PFSK-1 (cell line): ENCODE measurements around the gene PHLDA3. TPM values are rescaled to one million over a fixed set of nuclear protein-coding genes. Genes with fewer than 3 reads are reported as not detected.

ENCODE experiments used
- FOXP2 ChIP-seq: optimal IDR thresholded peaks from 2 replicates; pipeline ENCODE3; 2011; ENCODE audit warnings: borderline replicate concordance, control low read depth, inconsistent platforms; ENCODE audit not compliant: insufficient read depth; ENCODE audit errors: extremely low read length, extremely low read depth
- POLR2AphosphoS5 ChIP-seq: IDR thresholded peaks from 2 replicates; pipeline ENCODE4 v1.6.1; 2012; ENCODE audit warnings: low read depth, mild to moderate bottlenecking, control low read depth, low read length, moderate library complexity
- SIN3A ChIP-seq: IDR thresholded peaks from 2 replicates; pipeline ENCODE4 v1.6.1; 2012; ENCODE audit warnings: mild to moderate bottlenecking, low read length, moderate library complexity, borderline replicate concordance; ENCODE audit not compliant: insufficient read depth
- TAF1 ChIP-seq: IDR thresholded peaks from 2 replicates; pipeline ENCODE4 v1.6.1; 2012; ENCODE audit warnings: low read length, control low read depth, borderline replicate concordance; ENCODE audit not compliant: insufficient read depth
- polyA plus RNA-seq: library from polyadenylated mRNA; unstranded; fragments of >200 nt; gene quantifications from one replicate; pipeline ENCODE4 v1.2.1, GENCODE V29; 2012; ENCODE audit warnings: low read depth, missing spikeins; ENCODE audit not compliant: insufficient read length
- TF ChIP-seq, protein P1 (sequence below), 2 experiments: IDR thresholded peaks; 2 replicates each; pipeline versions ENCODE4 v1.6.1 to v1.8.0; 2011 to 2012; ENCODE audit warnings: low read depth in 2 of 2, low read length in 2 of 2, control low read depth in 1 of 2, inconsistent platforms in 1 of 2, mild to moderate bottlenecking in 1 of 2, moderate library complexity in 1 of 2; ENCODE audit not compliant: insufficient read depth in 1 of 2

PHLDA3 gene
- 0.55 TPM for polyA plus RNA-seq

GRCh38 chr1:201468844-201469644 is at the start of gene PHLDA3:
TSS of gene PHLDA3 (minus strand) at chr1:201469188. CDS start at chr1:201468786, 402 bp downstream.
- TF ChIP-seq, protein P1, sequence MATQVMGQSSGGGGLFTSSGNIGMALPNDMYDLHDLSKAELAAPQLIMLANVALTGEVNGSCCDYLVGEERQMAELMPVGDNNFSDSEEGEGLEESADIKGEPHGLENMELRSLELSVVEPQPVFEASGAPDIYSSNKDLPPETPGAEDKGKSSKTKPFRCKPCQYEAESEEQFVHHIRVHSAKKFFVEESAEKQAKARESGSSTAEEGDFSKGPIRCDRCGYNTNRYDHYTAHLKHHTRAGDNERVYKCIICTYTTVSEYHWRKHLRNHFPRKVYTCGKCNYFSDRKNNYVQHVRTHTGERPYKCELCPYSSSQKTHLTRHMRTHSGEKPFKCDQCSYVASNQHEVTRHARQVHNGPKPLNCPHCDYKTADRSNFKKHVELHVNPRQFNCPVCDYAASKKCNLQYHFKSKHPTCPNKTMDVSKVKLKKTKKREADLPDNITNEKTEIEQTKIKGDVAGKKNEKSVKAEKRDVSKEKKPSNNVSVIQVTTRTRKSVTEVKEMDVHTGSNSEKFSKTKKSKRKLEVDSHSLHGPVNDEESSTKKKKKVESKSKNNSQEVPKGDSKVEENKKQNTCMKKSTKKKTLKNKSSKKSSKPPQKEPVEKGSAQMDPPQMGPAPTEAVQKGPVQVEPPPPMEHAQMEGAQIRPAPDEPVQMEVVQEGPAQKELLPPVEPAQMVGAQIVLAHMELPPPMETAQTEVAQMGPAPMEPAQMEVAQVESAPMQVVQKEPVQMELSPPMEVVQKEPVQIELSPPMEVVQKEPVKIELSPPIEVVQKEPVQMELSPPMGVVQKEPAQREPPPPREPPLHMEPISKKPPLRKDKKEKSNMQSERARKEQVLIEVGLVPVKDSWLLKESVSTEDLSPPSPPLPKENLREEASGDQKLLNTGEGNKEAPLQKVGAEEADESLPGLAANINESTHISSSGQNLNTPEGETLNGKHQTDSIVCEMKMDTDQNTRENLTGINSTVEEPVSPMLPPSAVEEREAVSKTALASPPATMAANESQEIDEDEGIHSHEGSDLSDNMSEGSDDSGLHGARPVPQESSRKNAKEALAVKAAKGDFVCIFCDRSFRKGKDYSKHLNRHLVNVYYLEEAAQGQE (IDR thresholded peaks at IDR 0.05; ENCODE audit: insufficient read depth in 1 of 2, low read depth in 2 of 2, low read length in 2 of 2) = no peak
- TF ChIP-seq TAF1 (no peak), FOXP2 (no peak), SIN3A (no peak), POLR2AphosphoS5 (no peak)

DNA sequence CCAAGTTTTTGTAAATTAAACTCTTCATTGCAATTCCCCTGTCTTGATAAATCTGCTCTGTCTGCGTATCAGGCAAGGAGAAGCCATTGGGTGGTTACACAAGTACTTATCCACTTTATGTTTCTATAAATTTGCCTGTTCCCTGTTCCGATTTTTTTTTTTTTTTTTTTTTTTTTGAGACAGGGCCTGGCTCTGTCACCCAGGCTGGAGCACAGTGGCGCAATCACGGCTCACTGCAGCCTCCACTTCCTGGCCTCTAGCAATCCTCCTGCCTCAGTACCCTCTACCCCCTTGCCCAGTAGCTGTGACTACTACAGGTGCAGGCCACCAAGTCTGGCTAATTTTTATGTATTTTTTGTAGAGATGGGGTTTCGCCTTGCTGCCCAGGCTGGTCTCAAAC is 49.1 kb upstream of the PHLDA3 start:
- no peak for TF ChIP-seq FOXP2
- no peak for TF ChIP-seq SIN3A
- TF ChIP-seq TAF1 = no peak
- TF ChIP-seq, protein P1 (IDR thresholded peaks at IDR 0.05; ENCODE audit: insufficient read depth in 1 of 2, low read depth in 2 of 2, low read length in 2 of 2) = no peak
- TF ChIP-seq POLR2AphosphoS5 = no peak

- TF ChIP-seq FOXP2 (no peak), TAF1 (no peak), SIN3A (no peak), POLR2AphosphoS5 (no peak)
- TF ChIP-seq, protein P1 (IDR thresholded peaks at IDR 0.05; ENCODE audit: insufficient read depth in 1 of 2, low read depth in 2 of 2, low read length in 2 of 2) = no peak
Measured at GRCh38 chr1:201517631-201518030, 48.6 kb upstream of the PHLDA3 start.

DNA sequence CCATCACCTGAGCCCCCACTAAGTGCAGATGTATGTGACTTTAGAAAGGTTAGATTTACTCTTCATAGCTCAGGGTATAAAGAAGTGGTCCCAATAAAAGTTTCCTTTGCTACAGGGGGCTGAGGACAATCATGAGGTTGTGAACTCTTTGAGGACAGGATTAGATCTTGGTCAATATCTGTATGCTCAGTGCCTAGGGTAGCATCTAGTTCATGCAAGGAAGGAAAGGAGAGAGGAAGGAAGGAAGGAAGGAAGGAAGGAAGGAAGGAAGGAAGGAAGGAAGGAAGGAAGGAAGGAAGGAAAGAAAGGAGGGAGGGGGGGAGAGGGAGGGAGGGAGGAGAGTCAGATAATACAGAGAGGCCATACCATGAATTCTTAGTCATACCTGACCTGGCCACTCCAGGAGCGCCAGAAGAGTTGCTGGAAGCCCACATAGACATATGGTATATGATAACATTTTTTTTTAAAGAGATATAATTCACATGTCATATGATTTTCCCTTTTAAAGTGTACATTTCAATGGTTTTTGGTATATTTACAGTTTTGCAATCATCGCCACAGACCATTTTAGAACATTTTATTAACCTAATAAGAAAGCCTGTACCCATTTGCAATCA is 47.6 kb upstream of the PHLDA3 start:
- TF ChIP-seq POLR2AphosphoS5 (no peak), FOXP2 (no peak), TAF1 (no peak), SIN3A (no peak)
- TF ChIP-seq, protein P1 (IDR thresholded peaks at IDR 0.05; ENCODE audit: insufficient read depth in 1 of 2, low read depth in 2 of 2, low read length in 2 of 2) = no peak
